ENCODE results near the gene MAST2. TPM values are rescaled to one million over a fixed set of nuclear protein-coding genes. Genes with fewer than 3 reads are reported as not detected.

Gene MAST2
- 10 to 100 TPM; 25.4 to 27.8 TPM for total RNA-seq

DNA sequence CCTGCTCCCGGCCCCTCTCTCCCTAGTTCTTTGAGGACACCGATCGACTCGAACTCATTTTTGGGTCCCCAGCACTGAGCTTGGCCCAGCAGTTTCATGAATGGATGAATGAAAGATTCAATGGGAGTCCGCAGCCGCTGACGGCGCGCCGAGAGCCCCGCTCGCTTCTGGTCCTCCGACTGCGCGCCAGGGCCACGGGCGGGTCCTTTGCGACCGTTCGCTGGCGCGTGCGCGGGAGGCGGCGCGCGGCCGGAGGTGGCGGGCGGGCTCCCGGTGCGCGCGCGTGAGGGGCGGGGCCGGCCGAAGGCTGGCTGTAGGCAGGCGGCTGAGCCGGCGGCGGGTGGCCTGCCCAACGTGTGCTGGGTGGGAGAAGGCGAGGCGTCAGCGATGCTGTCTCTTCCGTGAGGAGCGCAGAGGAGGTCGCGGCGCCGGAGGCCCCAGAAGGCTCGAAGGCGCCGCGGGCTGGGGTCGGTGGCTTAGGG is at the start of gene MAST2:
Gene MAST2, plus strand, starts transcription at position 314 of the 482 bp plus-strand sequence. CDS start 284 bp downstream, outside the sequence.
- ChIA-PET POLR2A (interaction anchor here (1.0 to 2.5 kb wide), 4 partner anchors 116 to 304 kb away, joined by 3 to 10 read pairs (median 6); partner anchors contain the start of gene GPBP1L1), CTCF (interaction anchor here (0.7 to 1.0 kb wide), 3 partner anchors 11 to 394 kb away, joined by 3 to 5 read pairs (median 5); no protein-coding TSS in a partner anchor)
- Mint-ChIP-seq H3K9me3 (no peaks in the 10 kb centered on the region), H3K4me3 (peak within 1 kb of the TSS; percentile 86), H3K27me3 (no peaks in the 10 kb centered on the region), H3K27ac (peak within 1 kb of the TSS; percentile 73), H3K36me3 (ENCODE audit: low read depth) (peaks cover 17% of the 10 kb centered on the region), H3K4me1 (peaks cover 37% of the 10 kb centered on the region)
- DNase-seq: peak; percentile 88

DNA sequence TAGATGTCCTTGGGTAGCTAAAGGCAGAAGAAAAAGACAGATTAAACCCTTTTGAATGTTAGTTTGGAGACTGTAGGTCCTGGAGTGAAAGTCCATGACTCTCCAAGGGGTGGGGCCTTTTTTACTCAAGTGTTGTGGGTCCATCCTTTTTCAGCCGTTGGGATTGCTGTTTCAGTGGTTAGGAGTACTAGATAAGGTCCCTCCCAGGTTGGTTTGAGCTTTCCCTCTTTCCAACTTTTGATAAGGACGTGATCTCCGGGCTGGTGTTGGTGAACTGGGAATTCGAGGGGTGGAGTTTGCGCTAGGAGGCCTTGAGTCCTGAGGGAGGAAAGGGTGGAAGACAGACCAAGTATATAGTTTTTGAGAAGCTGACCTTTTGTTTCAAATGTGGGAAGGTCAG is 47.7 kb upstream of the MAST2 start:
- Mint-ChIP-seq H3K9me3 (peaks cover 18% of the 10 kb centered on the region), H3K4me1 (peaks cover 9% of the 10 kb centered on the region), H3K27me3 (peaks cover 3% of the 10 kb centered on the region), H3K4me3 (no peak overlapping the region), H3K27ac (no peak overlapping the region), H3K36me3 (ENCODE audit: low read depth) (peaks cover 4% of the 10 kb centered on the region)
- CTCF ChIA-PET: no interaction called here
- POLR2A ChIA-PET: no interaction called here
- no peak for DNase-seq

DNA sequence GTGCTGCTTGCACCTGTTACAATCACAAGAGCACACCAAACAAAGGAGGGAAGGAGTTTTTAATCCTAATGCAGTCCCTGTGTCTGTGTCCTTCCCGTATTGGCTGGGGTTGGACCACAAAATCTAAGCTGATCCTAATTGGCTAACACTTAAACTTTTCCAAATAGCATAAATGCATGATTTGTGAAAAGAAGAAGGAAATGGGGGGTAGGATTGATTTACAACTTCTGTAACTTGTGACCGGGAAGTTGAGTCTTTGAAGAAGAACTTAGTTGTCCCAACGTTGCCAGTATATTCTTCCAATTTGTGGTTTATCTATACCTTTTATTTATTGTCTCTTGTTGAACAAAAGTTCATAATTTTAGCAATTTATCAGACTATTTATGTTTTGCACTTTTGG is 41.1 kb upstream of the MAST2 start:
- CTCF ChIA-PET: interaction anchor here (0.6 kb wide), 1 partner anchor 185 kb away, joined by 3 read pairs; no protein-coding TSS in a partner anchor
- Mint-ChIP-seq H3K4me1 (no peaks in the 10 kb centered on the region), H3K27me3 (peaks cover 8% of the 10 kb centered on the region), H3K36me3 (ENCODE audit: low read depth) (no peaks in the 10 kb centered on the region), H3K27ac (no peak overlapping the region), H3K4me3 (no peak overlapping the region), H3K9me3 (no peaks in the 10 kb centered on the region)
- POLR2A ChIA-PET: no interaction called here
- no peak for DNase-seq

DNA sequence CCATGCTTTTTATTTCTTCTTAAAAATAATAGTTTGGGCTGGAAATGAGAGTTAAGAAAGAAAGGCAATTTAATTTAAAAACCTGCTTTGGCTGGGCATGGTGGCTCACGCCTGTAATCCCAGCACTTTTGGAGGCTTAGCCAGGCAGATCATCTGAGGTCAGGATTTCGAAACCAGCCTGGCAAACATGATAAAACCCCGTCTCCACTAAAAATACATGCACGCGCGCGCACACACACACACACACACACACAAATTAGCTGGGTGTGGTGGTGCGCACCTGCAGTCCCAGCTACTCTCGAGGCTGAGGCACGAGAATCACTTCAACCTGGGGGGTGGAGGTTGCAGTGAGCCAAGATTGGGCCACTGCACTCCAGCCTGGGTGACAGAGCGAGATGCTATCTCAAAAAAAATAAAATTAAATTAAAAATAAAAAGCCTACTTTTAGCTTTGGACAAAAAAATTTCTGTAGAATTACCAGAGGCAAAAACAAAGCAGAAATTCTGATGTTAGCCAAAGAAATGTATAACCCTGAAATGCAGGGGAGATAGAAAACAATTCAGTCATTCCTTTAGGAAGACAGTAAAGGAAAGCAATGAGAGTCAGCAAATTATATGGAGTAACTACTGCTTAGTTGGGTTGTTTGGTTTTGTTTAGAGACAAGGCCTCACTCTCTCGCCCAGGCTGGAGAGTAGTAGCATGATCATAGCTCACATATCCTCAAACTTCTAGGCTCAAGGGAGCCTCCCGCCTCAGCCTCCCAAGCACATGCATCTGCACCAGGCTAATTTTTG is 37.2 kb upstream of the MAST2 start:
- Mint-ChIP-seq H3K4me1 (no peaks in the 10 kb centered on the region), H3K4me3 (no peak overlapping the region), H3K27me3 (peaks cover 5% of the 10 kb centered on the region), H3K36me3 (ENCODE audit: low read depth) (no peaks in the 10 kb centered on the region), H3K9me3 (no peaks in the 10 kb centered on the region), H3K27ac (no peak overlapping the region)
- POLR2A ChIA-PET: no interaction called here
- CTCF ChIA-PET: no interaction called here
- DNase-seq: no peak

DNA sequence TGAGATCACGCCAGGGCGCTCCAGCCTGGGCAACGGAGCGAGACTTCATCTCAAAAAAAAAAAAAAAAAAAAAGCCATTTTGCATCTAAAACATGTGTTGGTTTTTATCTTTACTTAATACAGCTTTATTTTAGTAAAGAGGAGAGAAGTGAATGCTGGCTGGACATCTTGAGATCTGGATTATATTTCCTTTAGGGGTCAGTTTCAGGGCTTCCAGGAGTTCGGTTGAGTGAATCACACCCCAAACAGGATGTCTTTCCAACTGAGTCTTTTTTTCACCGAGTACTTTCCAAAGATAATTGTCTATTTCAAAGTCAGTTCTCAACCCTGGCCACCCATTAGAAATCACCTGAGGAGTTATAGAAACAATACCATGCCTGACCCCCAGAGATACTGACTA is 36.4 kb upstream of the MAST2 start:
- Mint-ChIP-seq H3K27ac (no peak overlapping the region), H3K27me3 (peaks cover 5% of the 10 kb centered on the region), H3K36me3 (ENCODE audit: low read depth) (no peaks in the 10 kb centered on the region), H3K4me1 (no peaks in the 10 kb centered on the region), H3K9me3 (no peaks in the 10 kb centered on the region), H3K4me3 (no peak overlapping the region)
- ChIA-PET POLR2A (no interaction called here), CTCF (no interaction called here)
- DNase-seq: no peak

DNA sequence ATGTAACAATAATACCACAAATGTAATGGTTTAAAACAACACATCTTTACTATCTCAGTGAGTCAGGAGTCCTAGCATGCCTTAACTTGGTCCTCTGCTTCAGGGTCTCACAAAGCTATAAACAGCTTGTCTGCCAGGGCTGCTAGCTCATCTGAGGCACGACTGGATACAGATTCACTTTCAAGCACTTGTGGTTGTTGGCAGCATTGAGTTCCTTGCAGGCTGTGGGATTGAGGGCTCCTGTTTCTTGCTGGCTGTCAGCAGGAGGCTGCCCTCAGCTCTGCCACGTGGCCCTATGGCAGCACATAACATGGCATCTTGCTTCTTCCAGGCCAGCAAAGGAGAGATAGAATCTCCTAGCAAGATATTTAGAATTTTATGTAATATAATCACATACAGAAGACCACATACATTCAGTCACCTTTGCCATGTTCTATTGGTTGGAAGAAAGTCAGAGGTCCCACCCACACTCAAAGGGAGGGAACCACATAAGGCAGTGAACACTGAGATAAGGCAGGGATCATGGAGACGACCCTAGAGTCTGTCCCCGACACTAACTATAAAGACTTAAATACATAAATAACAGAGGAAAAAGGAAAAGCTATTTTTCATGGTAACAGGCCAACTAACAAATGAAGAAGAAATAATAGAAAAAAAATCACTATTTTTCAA is 34.0 kb upstream of the MAST2 start:
- CTCF ChIA-PET: no interaction called here
- no peaks in the 10 kb centered on the region for H3K27me3 Mint-ChIP-seq
- POLR2A ChIA-PET: no interaction called here

DNA sequence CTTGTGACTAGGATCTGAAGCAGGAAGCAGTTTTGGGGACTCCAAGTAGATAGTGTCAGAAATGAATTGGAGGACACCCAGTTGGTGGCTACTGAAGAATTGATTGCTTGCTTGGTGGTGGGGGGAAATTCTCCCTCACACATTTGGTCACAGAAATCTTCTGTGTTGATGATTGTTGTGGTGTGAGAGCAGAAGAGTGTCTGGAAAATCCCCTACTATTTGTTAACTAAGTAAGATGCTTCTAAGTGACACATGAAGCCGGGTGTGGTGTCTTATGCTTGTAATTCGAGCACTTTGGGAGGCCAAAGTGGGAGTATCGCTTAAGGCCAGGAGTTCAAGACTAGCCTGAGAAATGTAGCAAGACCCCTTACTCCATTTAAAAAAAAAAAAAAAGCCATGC is 30.4 kb upstream of the MAST2 start:
- CTCF ChIA-PET: interaction anchor here (0.6 to 0.7 kb wide), 2 partner anchors 302 to 742 kb away, joined by 3 read pairs; no protein-coding TSS in a partner anchor
- H3K4me1 Mint-ChIP-seq: no peaks in the 10 kb centered on the region
- H3K9me3 Mint-ChIP-seq: no peaks in the 10 kb centered on the region

More for the DNA sequence above, 34.0 kb upstream of the MAST2 start:
- Mint-ChIP-seq H3K4me1 (no peaks in the 10 kb centered on the region), H3K4me3 (no peak overlapping the region), H3K9me3 (no peaks in the 10 kb centered on the region), H3K27ac (no peak overlapping the region), H3K36me3 (ENCODE audit: low read depth) (no peaks in the 10 kb centered on the region)
- DNase-seq: no peak

DNA sequence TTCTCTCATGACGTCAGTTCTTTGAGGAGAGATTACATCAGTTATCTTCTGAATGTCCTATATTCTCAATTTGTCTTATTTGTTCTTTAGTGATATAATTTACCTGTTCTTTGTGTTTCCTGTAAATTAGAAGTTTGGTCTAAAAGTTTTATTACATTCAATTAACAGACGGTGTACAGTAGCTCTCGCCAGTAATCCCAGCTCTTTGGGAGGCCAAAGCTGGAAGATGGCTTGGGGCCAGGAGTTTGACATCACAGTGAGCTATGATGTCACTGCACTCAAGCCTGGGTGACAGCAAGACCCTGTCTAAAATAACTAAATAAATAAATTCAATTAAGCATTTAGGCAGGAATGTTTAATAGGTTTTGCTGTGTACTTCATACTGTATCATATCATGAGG is 27.6 kb upstream of the MAST2 start:
- CTCF ChIA-PET: no interaction called here
- POLR2A ChIA-PET: no interaction called here
- Mint-ChIP-seq H3K27me3 (peaks cover 2% of the 10 kb centered on the region), H3K4me3 (no peak overlapping the region), H3K4me1 (no peaks in the 10 kb centered on the region), H3K36me3 (ENCODE audit: low read depth) (no peaks in the 10 kb centered on the region), H3K9me3 (no peaks in the 10 kb centered on the region), H3K27ac (no peak overlapping the region)
- DNase-seq: no peak

More for the DNA sequence above, 30.4 kb upstream of the MAST2 start:
- Mint-ChIP-seq H3K27ac (no peak overlapping the region), H3K36me3 (ENCODE audit: low read depth) (no peaks in the 10 kb centered on the region), H3K27me3 (no peaks in the 10 kb centered on the region), H3K4me3 (no peak overlapping the region)
- no peak for DNase-seq
- POLR2A ChIA-PET: no interaction called here

DNA sequence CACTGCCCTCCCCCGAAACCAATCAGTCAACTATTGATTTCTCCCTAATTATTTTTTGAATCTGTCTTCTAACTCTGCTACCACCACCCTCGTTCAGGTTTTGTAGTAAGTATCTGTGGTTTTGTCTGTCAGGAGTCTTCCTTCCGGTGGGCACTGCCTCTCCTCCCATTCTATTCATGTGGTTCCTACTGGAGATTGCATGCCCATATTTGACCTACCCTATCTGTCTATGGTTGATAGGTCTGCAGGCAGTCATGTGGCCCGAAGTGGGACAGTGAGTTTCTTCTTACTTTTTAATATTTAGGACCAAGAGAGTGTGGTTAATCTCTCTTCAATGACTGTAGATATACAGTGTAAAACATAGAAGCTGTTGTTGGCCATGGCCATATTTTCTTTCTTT is 17.8 kb upstream of the MAST2 start:
- ChIA-PET CTCF (no interaction called here), POLR2A (no interaction called here)
- peak; percentile 63 for DNase-seq
- no peaks in the 10 kb centered on the region for H3K36me3 Mint-ChIP-seq (ENCODE audit: low read depth)
- peak overlapping the region; percentile 4 for H3K27ac Mint-ChIP-seq
- peak overlapping the region; percentile 41 for H3K4me3 Mint-ChIP-seq
- H3K27me3 Mint-ChIP-seq: peaks cover 23% of the 10 kb centered on the region
- H3K9me3 Mint-ChIP-seq: no peaks in the 10 kb centered on the region
- H3K4me1 Mint-ChIP-seq: peaks cover 19% of the 10 kb centered on the region

DNA sequence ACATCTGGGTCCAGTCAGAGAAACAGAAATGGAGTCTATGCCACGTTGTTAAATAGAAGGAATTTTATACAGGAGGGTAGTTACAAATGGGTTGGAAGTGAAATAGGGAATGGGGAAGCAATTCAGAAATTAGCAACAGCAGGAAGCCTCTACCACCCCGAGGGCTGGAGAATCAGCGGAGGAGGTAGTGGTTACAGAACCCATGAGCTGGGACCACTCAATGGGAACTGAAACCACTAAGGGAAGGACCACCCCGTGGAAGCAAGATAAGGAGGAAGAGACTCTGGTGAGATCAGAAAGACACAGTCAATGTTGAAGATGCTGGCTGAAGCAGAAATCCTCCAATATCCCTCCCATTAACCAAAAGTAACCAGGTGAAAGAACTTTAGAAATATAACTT is 15.5 kb upstream of the MAST2 start:
- POLR2A ChIA-PET: no interaction called here
- Mint-ChIP-seq H3K36me3 (ENCODE audit: low read depth) (no peaks in the 10 kb centered on the region), H3K27ac (no peak overlapping the region), H3K4me3 (no peak overlapping the region), H3K9me3 (no peaks in the 10 kb centered on the region), H3K27me3 (peaks cover 24% of the 10 kb centered on the region), H3K4me1 (peaks cover 19% of the 10 kb centered on the region)
- no peak for DNase-seq
- CTCF ChIA-PET: no interaction called here

DNA sequence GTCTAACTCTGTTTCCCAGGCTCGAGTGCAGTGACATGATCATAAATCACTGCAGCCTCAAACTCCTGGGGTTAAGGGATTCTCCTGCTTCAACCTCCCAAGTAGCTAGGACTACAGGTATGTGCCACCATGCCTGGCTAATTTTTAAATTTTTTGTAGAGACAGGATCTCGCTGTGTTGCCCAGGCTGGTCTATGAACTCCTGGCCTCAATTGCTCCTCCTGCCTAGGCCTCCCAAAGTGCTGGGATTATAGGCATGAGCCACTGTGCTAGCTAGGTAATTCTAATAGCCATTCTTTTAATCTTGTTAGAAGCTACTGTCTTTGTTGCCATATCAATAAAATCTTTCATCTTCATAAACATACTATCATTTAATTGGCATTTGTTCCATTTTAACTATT is 13.8 kb upstream of the MAST2 start:
- no peaks in the 10 kb centered on the region for H3K36me3 Mint-ChIP-seq (ENCODE audit: low read depth)
- no peaks in the 10 kb centered on the region for H3K9me3 Mint-ChIP-seq
- H3K4me3 Mint-ChIP-seq: no peak overlapping the region
- ChIA-PET CTCF (no interaction called here), POLR2A (interaction anchor here (0.6 kb wide), 1 partner anchor 244 kb away, joined by 3 read pairs; no protein-coding TSS in a partner anchor)
- DNase-seq: no peak
- peaks cover 16% of the 10 kb centered on the region for H3K4me1 Mint-ChIP-seq
- H3K27me3 Mint-ChIP-seq: peaks cover 24% of the 10 kb centered on the region
- no peak overlapping the region for H3K27ac Mint-ChIP-seq

DNA sequence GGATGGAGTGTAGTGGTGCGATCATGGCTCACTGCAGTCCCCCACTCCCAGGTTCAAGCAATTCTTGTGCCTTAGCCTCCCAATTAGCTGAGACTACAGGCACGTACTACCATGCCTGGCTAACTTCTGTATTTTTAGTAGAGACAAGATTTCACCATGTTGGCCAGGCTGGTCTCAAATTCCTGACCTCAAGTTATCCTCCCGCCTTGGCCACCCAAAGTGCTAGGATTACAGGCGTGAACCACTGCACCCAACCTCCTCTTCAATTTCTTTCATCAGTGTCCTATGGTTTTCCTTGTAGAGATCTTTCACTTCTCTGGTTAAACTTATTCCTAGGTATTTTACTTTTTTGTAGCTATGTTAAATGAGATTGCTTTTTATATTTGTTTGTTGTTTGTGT is 10.7 kb upstream of the MAST2 start:
- DNase-seq: no peak
- ChIA-PET POLR2A (no interaction called here), CTCF (no interaction called here)
- H3K27me3 Mint-ChIP-seq: peaks cover 21% of the 10 kb centered on the region
- no peak overlapping the region for H3K4me3 Mint-ChIP-seq
- H3K27ac Mint-ChIP-seq: no peak overlapping the region
- H3K36me3 Mint-ChIP-seq (ENCODE audit: low read depth): no peaks in the 10 kb centered on the region
- no peaks in the 10 kb centered on the region for H3K9me3 Mint-ChIP-seq
- no peaks in the 10 kb centered on the region for H3K4me1 Mint-ChIP-seq

DNA sequence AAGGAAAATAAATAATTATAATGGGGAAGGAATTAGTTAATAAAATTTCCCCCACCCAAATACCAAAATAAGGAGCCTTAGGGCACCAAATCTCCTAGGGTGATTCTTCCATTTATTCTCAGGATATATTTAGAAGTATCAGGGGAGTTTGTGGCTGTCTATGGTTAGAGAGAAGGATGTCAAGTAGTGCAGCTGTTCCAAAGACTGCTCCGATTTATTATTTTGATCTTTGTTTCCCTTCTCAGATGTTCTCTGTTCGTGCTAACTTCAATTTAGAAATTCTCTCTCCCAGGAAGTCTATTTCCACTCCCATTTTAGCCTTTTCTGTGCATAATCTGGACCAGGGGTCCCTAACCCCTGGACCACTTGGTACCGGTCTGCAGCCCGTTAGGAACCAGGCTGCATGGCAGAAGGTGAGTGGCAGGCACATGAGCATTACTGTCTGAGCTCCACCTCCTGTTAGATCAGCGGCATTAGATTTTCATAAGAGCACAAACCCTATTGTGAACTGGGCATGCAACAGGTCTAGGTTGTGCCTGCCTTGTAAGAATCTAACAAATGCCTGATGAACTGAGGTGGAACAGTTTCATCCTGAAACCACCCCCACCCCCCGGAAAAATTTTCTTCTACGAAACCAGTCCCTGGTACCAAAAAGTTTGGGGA is 9.3 kb upstream of the MAST2 start:
- H3K4me3 Mint-ChIP-seq: no peak overlapping the region
- H3K9me3 Mint-ChIP-seq: no peaks in the 10 kb centered on the region
- H3K27ac Mint-ChIP-seq: no peak overlapping the region
- DNase-seq: no peak
- peaks cover 19% of the 10 kb centered on the region for H3K27me3 Mint-ChIP-seq
- H3K36me3 Mint-ChIP-seq (ENCODE audit: low read depth): no peaks in the 10 kb centered on the region
- ChIA-PET POLR2A (no interaction called here), CTCF (interaction anchor here (0.8 kb wide), 1 partner anchor 49 kb away, joined by 3 read pairs; no protein-coding TSS in a partner anchor)
- H3K4me1 Mint-ChIP-seq: no peaks in the 10 kb centered on the region
